SU-DHL-6 (cell line): ENCODE measurements around the gene ATL1.

Experiments
- CTCF ChIP-seq: fragments of 200-600 bp; sonication (generic); IDR thresholded peaks from one replicate; pipeline ENCODE4 v1.5.1; 2017; ENCODE audit warnings: antibody characterized with exemption, mild to moderate bottlenecking, low read length, moderate library complexity; ENCODE audit not compliant: insufficient read depth, poor library complexity, severe bottlenecking
- EZH2phosphoT487 ChIP-seq: fragments of 200-600 bp; sonication (generic), shearing (Covaris generic); conservative IDR thresholded peaks from 2 replicates; pipeline ENCODE4 v1.6.1; 2018; ENCODE audit warnings: mild to moderate bottlenecking, antibody characterized with exemption, low read length, moderate library complexity, mixed read lengths

- TF ChIP-seq CTCF = no peak
- TF ChIP-seq EZH2phosphoT487 = no peak
Measured at GRCh38 chr14:50560931-50561285, 963 bp downstream of the ATL1 start.
